ENCODE results near the gene ZNF585A. TPM values are rescaled to one million over a fixed set of nuclear protein-coding genes. Genes with fewer than 3 reads are reported as not detected.

The ZNF585A gene
- total RNA-seq = 10.6 and 15.1 TPM in 2 replicates

DNA sequence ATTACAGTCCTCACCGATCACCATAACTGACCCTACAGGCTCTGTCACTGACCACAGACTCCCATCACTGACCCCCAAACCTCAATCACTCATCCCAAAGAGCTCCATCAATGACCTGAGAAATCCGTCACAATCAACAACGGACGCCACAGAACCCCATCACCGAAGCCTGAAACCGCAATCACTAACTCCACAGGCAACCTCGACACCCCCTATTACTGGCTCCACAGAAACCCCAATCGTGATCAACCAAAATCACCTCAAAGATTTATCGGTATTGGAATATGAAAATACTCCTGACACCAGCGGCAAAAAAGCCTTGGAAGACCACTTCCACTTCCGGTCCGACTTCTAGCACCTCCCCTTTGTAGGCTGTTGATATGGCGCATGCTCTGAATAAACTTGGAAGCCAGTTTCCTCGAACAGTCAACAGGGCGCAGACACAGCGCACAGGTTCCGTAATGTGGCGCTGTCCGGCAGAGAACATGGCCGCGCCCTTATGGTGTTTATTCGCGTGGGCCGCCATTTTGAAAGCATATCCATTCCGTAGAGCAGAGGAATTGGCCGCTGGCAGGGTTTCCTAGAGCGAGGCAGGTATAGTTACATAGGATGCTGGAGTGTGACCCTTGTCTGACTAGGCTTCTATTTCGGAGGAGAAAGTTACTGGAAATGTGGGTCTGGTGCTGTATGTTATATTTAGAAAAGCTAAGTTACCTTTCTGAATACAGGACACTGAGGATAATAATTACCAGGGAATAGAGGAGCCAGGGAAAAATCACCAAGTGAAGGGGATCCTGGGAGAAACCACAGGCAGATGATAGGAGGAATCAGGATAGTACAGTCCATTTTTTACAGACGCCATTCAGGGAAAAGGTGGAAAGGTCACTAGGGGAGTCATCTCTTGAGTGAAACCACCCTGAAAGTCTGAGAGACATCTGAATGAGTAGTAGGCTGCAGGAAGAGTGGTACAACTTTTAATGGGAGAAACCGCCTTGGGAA is at the start of gene ZNF585A:
Gene ZNF585A, minus strand, starts transcription at position 328 of the 999 bp plus-strand sequence. CDS start 2,785 bp downstream, outside the sequence.

GRCh38 chr19:37217775-37218591 is 45.5 kb upstream of the ZNF585A start, which contains the start of gene ZNF383:
Gene ZNF383, plus strand, starts transcription at chr19:37218214. Its CDS starts 12,240 bp downstream, at chr19:37230454.

Other genes with a start within 250 kb of the ZNF585A start
- 4.3 and 7.5 TPM in 2 replicates for gene ZNF420, start 94.3 kb downstream of the ZNF585A start, total RNA-seq
- gene ZNF585B, start 37.8 kb upstream of the ZNF585A start, total RNA-seq = 7.9 and 9.6 TPM in 2 replicates
- gene ZNF383, start 45.5 kb upstream of the ZNF585A start, total RNA-seq = 4.8 and 5.5 TPM in 2 replicates
- 2.3 and 2.4 TPM in 2 replicates for gene ZNF527, start 198.4 kb upstream of the ZNF585A start, total RNA-seq